H1 (cell line): ENCODE data around the gene SLC13A3. TPM values are rescaled to one million over a fixed set of nuclear protein-coding genes. Genes with fewer than 3 reads are reported as not detected.

ENCODE experiments used
- CTCF ChIA-PET: fragments of 300-600 bp; sonication (Branson Sonifier 250); formaldehyde crosslinking; loops from one replicate; lab custom pipeline; 2021; ENCODE audit not compliant: partially characterized antibody; lab: Charles Lee
- POLR2A ChIA-PET: fragments of 300-600 bp; sonication (Branson Sonifier 250); formaldehyde crosslinking; loops from one replicate; lab custom pipeline; 2021; ENCODE audit warnings: inconsistent platforms; ENCODE audit not compliant: partially characterized antibody; lab: Charles Lee
- DNase-seq, 2 experiments: peaks; one replicate each; pipeline versions ENCODE4 v3.0.0 to v3.0.0-alpha.2; 2010 to 2022; ENCODE audit warnings: low spot score in 2 of 2, low read depth in 1 of 2, mixed read lengths in 1 of 2
- FAIRE-seq: peaks from 2 replicates; lab custom pipeline; 2011; peaks lifted over from hg19 to GRCh38; lab: Jason Lieb, UNC
- H2AFZ ChIP-seq: 2 replicates; pipeline ENCODE4 v1.8.1; 2012; ENCODE audit warnings: low read length, inconsistent platforms
- H2AK5ac ChIP-seq: 2 replicates; pipeline ENCODE4 v1.6.1; 2013; ENCODE audit warnings: low read depth, low read length
- H2BK120ac ChIP-seq: replicated peaks from 2 replicates; pipeline ENCODE3; 2013; ENCODE audit warnings: low read depth, low read length, inconsistent platforms
- H2BK12ac ChIP-seq: 2 replicates; pipeline ENCODE4 v1.6.1; 2013; ENCODE audit warnings: low read depth, low read length
- H2BK15ac ChIP-seq: 2 replicates; pipeline ENCODE4 v1.6.1; 2013; ENCODE audit warnings: low read length
- H2BK20ac ChIP-seq: 2 replicates; pipeline ENCODE4 v1.6.1; 2013; ENCODE audit warnings: low read length
- H2BK5ac ChIP-seq: 2 replicates; pipeline ENCODE4 v1.6.1; 2013; ENCODE audit warnings: low read depth, low read length
- H3K14ac ChIP-seq: 2 replicates; pipeline ENCODE4 v1.6.1; 2013; ENCODE audit warnings: inconsistent platforms; ENCODE audit not compliant: insufficient read length
- H3K18ac ChIP-seq: 2 replicates; pipeline ENCODE4 v1.6.1; 2013; ENCODE audit warnings: low read length; ENCODE audit errors: extremely low read depth
- H3K23ac ChIP-seq: 2 replicates; pipeline ENCODE4 v1.6.1; 2013; ENCODE audit warnings: inconsistent platforms; ENCODE audit not compliant: insufficient read length
- H3K23me2 ChIP-seq: 2 replicates; pipeline ENCODE4 v1.6.1; 2013; ENCODE audit warnings: low read depth, low read length
- H3K27ac ChIP-seq: 2 replicates; pipeline ENCODE4 v1.6.1; 2011; ENCODE audit warnings: low read depth, low read length, inconsistent platforms
- H3K27me3 ChIP-seq, 4 experiments: replicated peaks in 1 of 4; 1 replicate in 1 of 4; 2 replicates in 3 of 4; pipeline versions ENCODE4 v1.6.1 to v1.8.1; 2011 to 2013; ENCODE audit warnings: low read length in 3 of 4, mild to moderate bottlenecking in 3 of 4, inconsistent platforms in 2 of 4, mixed read lengths in 2 of 4, moderate library complexity in 1 of 4; ENCODE audit not compliant: control insufficient read depth in 3 of 4, insufficient read depth in 3 of 4; ENCODE audit errors: extremely low read depth in 1 of 4
- H3K36me3 ChIP-seq, 4 experiments: 2 replicates each; pipeline versions ENCODE4 v1.6.1 to v1.8.1; 2011 to 2013; ENCODE audit warnings: mild to moderate bottlenecking in 4 of 4, low read length in 3 of 4, moderate library complexity in 2 of 4, control low read depth in 1 of 4, inconsistent platforms in 1 of 4; ENCODE audit not compliant: insufficient read depth in 4 of 4, control insufficient read depth in 2 of 4
- H3K4ac ChIP-seq: replicated peaks from 2 replicates; pipeline ENCODE3; 2013; ENCODE audit warnings: low read length, low read depth, mixed read lengths, inconsistent platforms; ENCODE audit not compliant: insufficient read length
- H3K4me1 ChIP-seq, 4 experiments: replicated peaks in 1 of 4; 1 replicate in 1 of 4; 2 replicates in 3 of 4; pipeline versions ENCODE4 v1.6.1 to v1.8.1; 2011 to 2013; ENCODE audit warnings: low read length in 3 of 4, inconsistent platforms in 2 of 4, mixed read lengths in 1 of 4; ENCODE audit not compliant: insufficient read depth in 4 of 4, control insufficient read depth in 3 of 4
- H3K4me2 ChIP-seq, 2 experiments: 2 replicates each; pipeline versions ENCODE4 v1.6.1 to v1.8.1; 2011 to 2013; ENCODE audit warnings: low read depth in 2 of 2, low read length in 2 of 2, control low read depth in 1 of 2, inconsistent platforms in 1 of 2, mild to moderate bottlenecking in 1 of 2; ENCODE audit not compliant: insufficient read depth in 1 of 2
- H3K4me3 ChIP-seq, 4 experiments: fragments of 200-600, 300-600 bp in 1 of 4; sonication (generic), shearing (Covaris generic), sonication (Bioruptor Twin) in 1 of 4; 2 replicates each; pipeline versions ENCODE4 v1.5.1 to v1.8.1; 2011 to 2016; ENCODE audit warnings: low read length in 4 of 4, low read depth in 3 of 4, control low read depth in 2 of 4, inconsistent platforms in 2 of 4, mild to moderate bottlenecking in 2 of 4, mixed read lengths in 1 of 4, moderate library complexity in 1 of 4; ENCODE audit not compliant: insufficient read depth in 2 of 4; ENCODE audit errors: extremely low read depth in 1 of 4
- H3K56ac ChIP-seq: replicated peaks from 2 replicates; pipeline ENCODE3; 2013; ENCODE audit warnings: low read depth, mild to moderate bottlenecking, mixed read lengths, low read length, inconsistent platforms; ENCODE audit not compliant: insufficient read length
- H3K79me1 ChIP-seq: 2 replicates; pipeline ENCODE4 v1.6.1; 2013; ENCODE audit warnings: low read depth, low read length, control low read depth
- H3K79me2 ChIP-seq, 2 experiments: 2 replicates each; pipeline versions ENCODE4 v1.6.1 to v1.8.1; 2012 to 2013; ENCODE audit warnings: low read length in 2 of 2, mild to moderate bottlenecking in 2 of 2, inconsistent platforms in 1 of 2; ENCODE audit not compliant: insufficient read depth in 2 of 2, control insufficient read depth in 1 of 2
- H3K9ac ChIP-seq, 4 experiments: replicated peaks in 1 of 4; 1 replicate in 1 of 4; 2 replicates in 3 of 4; pipeline versions ENCODE4 v1.6.1 to v1.8.1; 2011 to 2013; ENCODE audit warnings: low read depth in 3 of 4, low read length in 3 of 4, control low read depth in 2 of 4, mild to moderate bottlenecking in 2 of 4, moderate library complexity in 2 of 4, inconsistent platforms in 1 of 4; ENCODE audit errors: extremely low read depth in 1 of 4
- H3K9me3 ChIP-seq, 2 experiments: 2 replicates each; pipeline versions ENCODE4 v1.6.1 to v1.8.1; 2012 to 2013; ENCODE audit warnings: mild to moderate bottlenecking in 2 of 2, moderate library complexity in 2 of 2, control low read depth in 1 of 2, inconsistent platforms in 1 of 2, low read depth in 1 of 2, low read length in 1 of 2, mixed read lengths in 1 of 2; ENCODE audit not compliant: insufficient read depth in 2 of 2
- H4K20me1 ChIP-seq, 2 experiments: replicated peaks in 1 of 2; 2 replicates each; pipeline versions ENCODE3 to v1.8.1; 2011 to 2013; ENCODE audit warnings: inconsistent platforms in 2 of 2, low read length in 2 of 2, mild to moderate bottlenecking in 1 of 2; ENCODE audit not compliant: insufficient read depth in 2 of 2, control insufficient read depth in 1 of 2
- H4K5ac ChIP-seq: 2 replicates; pipeline ENCODE4 v1.6.1; 2013; ENCODE audit warnings: low read length, low read depth, mixed read lengths, inconsistent platforms; ENCODE audit not compliant: insufficient read length
- H4K8ac ChIP-seq: 2 replicates; pipeline ENCODE4 v1.8.0; 2013; ENCODE audit warnings: mild to moderate bottlenecking, moderate library complexity, low read length, inconsistent platforms; ENCODE audit not compliant: insufficient read depth; ENCODE audit errors: extremely low read depth
- H4K91ac ChIP-seq: replicated peaks from 2 replicates; pipeline ENCODE3; 2013; ENCODE audit warnings: low read length, mixed read lengths, inconsistent platforms; ENCODE audit not compliant: insufficient read length
- CTBP2 ChIP-seq: IDR thresholded peaks from 2 replicates; pipeline ENCODE4 v1.7.0; 2011; ENCODE audit warnings: borderline replicate concordance, mild to moderate bottlenecking, moderate library complexity, mixed read lengths, low read length; ENCODE audit not compliant: insufficient read depth, insufficient read length
- EP300 ChIP-seq, 2 experiments: IDR thresholded peaks; 1 replicate in 1 of 2; 2 replicates in 1 of 2; pipeline ENCODE4 v1.6.1; 2011 to 2012; ENCODE audit warnings: low read depth in 2 of 2, low read length in 2 of 2, mild to moderate bottlenecking in 2 of 2, borderline replicate concordance in 1 of 2, inconsistent platforms in 1 of 2, moderate library complexity in 1 of 2
- POLR2A ChIP-seq, 2 experiments: IDR thresholded peaks; 1 replicate in 1 of 2; 2 replicates in 1 of 2; pipeline ENCODE4 v1.6.1; 2011; ENCODE audit warnings: low read depth in 2 of 2, low read length in 2 of 2, mild to moderate bottlenecking in 2 of 2; ENCODE audit errors: control extremely low read depth in 1 of 2
- POLR2AphosphoS5 ChIP-seq: IDR thresholded peaks from 2 replicates; pipeline ENCODE4 v1.6.1; 2011; ENCODE audit warnings: low read depth, low read length
- TCF12 ChIP-seq: IDR thresholded peaks from 2 replicates; pipeline ENCODE4 v1.6.1; 2011; ENCODE audit warnings: low read depth, mild to moderate bottlenecking, low read length
- WGBS, 2 experiments: shearing (Covaris generic) in 1 of 2; methylation state at CpG; one replicate each; pipeline versions ENCODE4 v1.1.6 to v1.1.7; 2013 to 2015; ENCODE audit warnings: low lambda C conversion rate in 2 of 2, mixed read lengths in 2 of 2, inconsistent platforms in 1 of 2, low coverage in 1 of 2, missing lambda C conversion rate in 1 of 2; ENCODE audit not compliant: insufficient replicate concordance in 2 of 2, insufficient coverage in 1 of 2, insufficient read length in 1 of 2; ENCODE audit errors: extremely low coverage in 1 of 2, missing lambda C conversion rate in 1 of 2; 5-methylcytosine and 5-hydroxymethylcytosine counted together
- polyA plus RNA-seq, 7 experiments: library from polyadenylated mRNA; depleted of rRNA in 3 of 7; stranded (reverse) in 5 of 7; unstranded in 2 of 7; fragments of >200 nt in 5 of 7; fragments of 200-250 nt in 2 of 7; gene quantifications; 1 replicate in 5 of 7; 2 replicates in 1 of 7; 4 replicates in 1 of 7; pipeline versions ENCODE4 v1.2.1 to v1.2.3, GENCODE V29; 2011 to 2013; ENCODE audit warnings: missing spikeins in 2 of 7, mixed read lengths in 2 of 7
- total RNA-seq: library from RNA; stranded (reverse); fragmentation: NEBNext Ultra II Directional; extraction: Animal tissue kit (Norgen Biotek cat#: 25700); gene quantifications from 2 replicates; pipeline ENCODE4 v1.2.1, GENCODE V29; 2021

Gene SLC13A3
- total and polyA plus RNA-seq, 2 of the 8 experiments (the other 6 are each of a cell fraction or from before 2014, with no cell fraction given) = 9.4 to 12.6 TPM

- no peak for FAIRE-seq
- TF ChIP-seq POLR2AphosphoS5 = no peak
- TF ChIP-seq CTBP2 = no peak
- no peak for TF ChIP-seq TCF12
- TF ChIP-seq EP300 (IDR thresholded peaks at IDR 0.05; ENCODE audit: borderline replicate concordance in 1 of 2, low read depth in 2 of 2, low read length in 2 of 2) = no peak
- no peak for TF ChIP-seq POLR2A (IDR thresholded peaks at IDR 0.05; ENCODE audit: control extremely low read depth in 1 of 2, low read depth in 2 of 2, low read length in 2 of 2)
Measured at GRCh38 chr20:46636514-46636913, 14.7 kb downstream of the SLC13A3 start.

More at GRCh38 chr20:46636514-46636913, 14.7 kb downstream of the SLC13A3 start:
- Histone ChIP-seq H3K4me1 (peaks cover 0 to 8% (median 5%) of the 10 kb centered on the region in 4 experiments; a peak in 5 of 7 replicates), H4K91ac (no peak overlapping the region), H2BK20ac (no peak overlapping the region), H4K20me1 (no peaks in the 10 kb centered on the region), H3K4me3 (no peak overlapping the region), H2BK5ac (no peak overlapping the region), H2BK120ac (no peak overlapping the region), H4K5ac (no peak overlapping the region), H2BK15ac (no peak overlapping the region), H3K14ac (no peak overlapping the region), H2AFZ (no peak overlapping the region), H2AK5ac (no peak overlapping the region), H3K4me2 (no peak overlapping the region), H3K9me3 (no peaks in the 10 kb centered on the region), H3K9ac (no peak overlapping the region), H3K4ac (no peak overlapping the region), H3K27me3 (no peaks in the 10 kb centered on the region), H3K23me2 (no peaks in the 10 kb centered on the region), H3K79me1 (no peaks in the 10 kb centered on the region), H3K79me2 (no peaks in the 10 kb centered on the region), H3K18ac (no peak overlapping the region), H3K27ac (no peak overlapping the region), H4K8ac (no peak overlapping the region), H3K36me3 (no peaks in the 10 kb centered on the region), H3K56ac (no peak overlapping the region), H3K23ac (no peak overlapping the region), H2BK12ac (no peak overlapping the region)
- POLR2A ChIA-PET = interaction anchor here (0.7 to 1.1 kb wide), 3 partner anchors 9 to 78 kb away, joined by 3 read pairs; no protein-coding TSS in a partner anchor
- 100% methylated on average over 3 of the region's 4 CpGs; no CpG with 5 or more reads in 1 of the 2 experiments for WGBS, 2 experiments
- CTCF ChIA-PET = interaction anchor here (0.6 to 1.7 kb wide), 3 partner anchors 45 to 209 kb away, joined by 3 to 4 read pairs (median 3); no protein-coding TSS in a partner anchor
- DNase-seq = no peak
